Measurements from ENCODE around the gene PIK3R4. TPM values are rescaled to one million over a fixed set of nuclear protein-coding genes. Genes with fewer than 3 reads are reported as not detected.

The PIK3R4 gene
- polyA plus RNA-seq, 4 donors: 19.1 to 32.4 (median 28.3) TPM

- FAIRE-seq (no peak), DNase-seq (no peak)
- H3K36me3 ChIP-seq (ENCODE audit: control insufficient read depth in 3 of 3, insufficient read depth in 2 of 3, low read depth in 1 of 3, low read length in 3 of 3): peaks cover 5 to 22% (median 9%) of the 10 kb centered on the region in 3 donors
- H3K4me1 ChIP-seq (ENCODE audit: control insufficient read depth in 3 of 3, insufficient read depth in 2 of 3, low read depth in 1 of 3, low read length in 2 of 3): no peaks in the 10 kb centered on the region
- 85 to 87% (median 87%) methylated on average over 7 of the region's 7 CpGs for WGBS, 3 donors
- H3K4me3 ChIP-seq (ENCODE audit: low read depth in 1 of 3, low read length in 3 of 3): no peak overlapping the region
- H3K27ac ChIP-seq (ENCODE audit: low read depth in 1 of 3, low read length in 2 of 3): no peak overlapping the region
- H3K27me3 ChIP-seq (ENCODE audit: control insufficient read depth in 3 of 3, insufficient read depth in 3 of 3, low read length in 3 of 3): no peaks in the 10 kb centered on the region
- H3K9me3 ChIP-seq (ENCODE audit: control insufficient read depth in 2 of 2, insufficient read depth in 1 of 2, low read depth in 1 of 2, low read length in 1 of 2): no peaks in the 10 kb centered on the region
Observed at GRCh38 chr3:130679218-130679617, 67.4 kb downstream of the PIK3R4 start.

GRCh38 chr3:130677343-130677742 lies 69.3 kb downstream of the PIK3R4 start:
- FAIRE-seq (no peak), DNase-seq (peak in 1 of 2 donors; percentile 2)
- Histone ChIP-seq H3K27me3 (ENCODE audit: control insufficient read depth in 3 of 3, insufficient read depth in 3 of 3, low read length in 3 of 3) (no peaks in the 10 kb centered on the region), H3K4me1 (ENCODE audit: control insufficient read depth in 3 of 3, insufficient read depth in 2 of 3, low read depth in 1 of 3, low read length in 2 of 3) (no peaks in the 10 kb centered on the region), H3K9me3 (ENCODE audit: control insufficient read depth in 2 of 2, insufficient read depth in 1 of 2, low read depth in 1 of 2, low read length in 1 of 2) (no peaks in the 10 kb centered on the region), H3K27ac (ENCODE audit: low read depth in 1 of 3, low read length in 2 of 3) (no peak overlapping the region), H3K4me3 (ENCODE audit: low read depth in 1 of 3, low read length in 3 of 3) (no peak overlapping the region), H3K36me3 (ENCODE audit: control insufficient read depth in 3 of 3, insufficient read depth in 2 of 3, low read depth in 1 of 3, low read length in 3 of 3) (peaks cover 3 to 18% (median 9%) of the 10 kb centered on the region in 3 donors)
- 16 to 45% (median 40%) methylated on average over 1 of the region's 1 CpG for WGBS, 3 donors

- WGBS, 3 donors: 66 to 88% (median 82%) methylated on average over 2 of the region's 2 CpGs
- no peak overlapping the region for H3K4me3 ChIP-seq (ENCODE audit: low read depth in 1 of 3, low read length in 3 of 3)
- H3K27ac ChIP-seq (ENCODE audit: low read depth in 1 of 3, low read length in 2 of 3): no peak overlapping the region
- peaks cover 2 to 12% (median 3%) of the 10 kb centered on the region in 3 donors for H3K36me3 ChIP-seq (ENCODE audit: control insufficient read depth in 3 of 3, insufficient read depth in 2 of 3, low read depth in 1 of 3, low read length in 3 of 3)
- no peaks in the 10 kb centered on the region for H3K4me1 ChIP-seq (ENCODE audit: control insufficient read depth in 3 of 3, insufficient read depth in 2 of 3, low read depth in 1 of 3, low read length in 2 of 3)
- no peaks in the 10 kb centered on the region for H3K27me3 ChIP-seq (ENCODE audit: control insufficient read depth in 3 of 3, insufficient read depth in 3 of 3, low read length in 3 of 3)
- H3K9me3 ChIP-seq (ENCODE audit: control insufficient read depth in 2 of 2, insufficient read depth in 1 of 2, low read depth in 1 of 2, low read length in 1 of 2): no peaks in the 10 kb centered on the region
- FAIRE-seq (no peak), DNase-seq (no peak)
Observed at GRCh38 chr3:130671545-130672312, 74.9 kb downstream of the PIK3R4 start.

- H3K27ac ChIP-seq (ENCODE audit: low read depth in 1 of 3, low read length in 2 of 3): no peak overlapping the region
- FAIRE-seq (no peak), DNase-seq (no peak)
- H3K4me1 ChIP-seq (ENCODE audit: control insufficient read depth in 3 of 3, insufficient read depth in 2 of 3, low read depth in 1 of 3, low read length in 2 of 3): no peaks in the 10 kb centered on the region
- H3K9me3 ChIP-seq (ENCODE audit: control insufficient read depth in 2 of 2, insufficient read depth in 1 of 2, low read depth in 1 of 2, low read length in 1 of 2): no peaks in the 10 kb centered on the region
- H3K27me3 ChIP-seq (ENCODE audit: control insufficient read depth in 3 of 3, insufficient read depth in 3 of 3, low read length in 3 of 3): no peaks in the 10 kb centered on the region
- 83 to 95% (median 87%) methylated on average over 2 of the region's 2 CpGs for WGBS, 3 donors
- H3K36me3 ChIP-seq (ENCODE audit: control insufficient read depth in 3 of 3, insufficient read depth in 2 of 3, low read depth in 1 of 3, low read length in 3 of 3): peaks cover 0 to 12% (median 2%) of the 10 kb centered on the region in 3 donors
- H3K4me3 ChIP-seq (ENCODE audit: low read depth in 1 of 3, low read length in 3 of 3): no peak overlapping the region
Observed at GRCh38 chr3:130669740-130670139, 76.9 kb downstream of the PIK3R4 start.

GRCh38 chr3:130663092-130663491 lies 83.5 kb downstream of the PIK3R4 start:
- 88 to 92% (median 91%) methylated on average over 2 of the region's 2 CpGs for WGBS, 3 donors
- H3K9me3 ChIP-seq (ENCODE audit: control insufficient read depth in 2 of 2, insufficient read depth in 1 of 2, low read depth in 1 of 2, low read length in 1 of 2): no peaks in the 10 kb centered on the region
- H3K4me1 ChIP-seq (ENCODE audit: control insufficient read depth in 3 of 3, insufficient read depth in 2 of 3, low read depth in 1 of 3, low read length in 2 of 3): no peaks in the 10 kb centered on the region
- no peak overlapping the region for H3K27ac ChIP-seq (ENCODE audit: low read depth in 1 of 3, low read length in 2 of 3)
- no peaks in the 10 kb centered on the region for H3K27me3 ChIP-seq (ENCODE audit: control insufficient read depth in 3 of 3, insufficient read depth in 3 of 3, low read length in 3 of 3)
- FAIRE-seq: no peak
- DNase-seq: no peak
- H3K4me3 ChIP-seq (ENCODE audit: low read depth in 1 of 3, low read length in 3 of 3): no peak overlapping the region
- peaks cover 0 to 2% (median 0%) of the 10 kb centered on the region in 3 donors for H3K36me3 ChIP-seq (ENCODE audit: control insufficient read depth in 3 of 3, insufficient read depth in 2 of 3, low read depth in 1 of 3, low read length in 3 of 3)

GRCh38 chr3:130662501-130662996 lies 84.1 kb downstream of the PIK3R4 start:
- Histone ChIP-seq H3K9me3 (ENCODE audit: control insufficient read depth in 2 of 2, insufficient read depth in 1 of 2, low read depth in 1 of 2, low read length in 1 of 2) (no peaks in the 10 kb centered on the region), H3K4me1 (ENCODE audit: control insufficient read depth in 3 of 3, insufficient read depth in 2 of 3, low read depth in 1 of 3, low read length in 2 of 3) (no peaks in the 10 kb centered on the region), H3K4me3 (ENCODE audit: low read depth in 1 of 3, low read length in 3 of 3) (no peak overlapping the region), H3K27me3 (ENCODE audit: control insufficient read depth in 3 of 3, insufficient read depth in 3 of 3, low read length in 3 of 3) (no peaks in the 10 kb centered on the region), H3K27ac (ENCODE audit: low read depth in 1 of 3, low read length in 2 of 3) (no peak overlapping the region), H3K36me3 (ENCODE audit: control insufficient read depth in 3 of 3, insufficient read depth in 2 of 3, low read depth in 1 of 3, low read length in 3 of 3) (peaks cover 0 to 2% (median 0%) of the 10 kb centered on the region in 3 donors)
- no peak for FAIRE-seq
- DNase-seq: peak in 1 of 2 donors; percentile 16
- WGBS, 3 donors: 56 to 71% (median 63%) methylated on average over 1 of the region's 1 CpG

GRCh38 chr3:130661140-130661891 lies 85.3 kb downstream of the PIK3R4 start:
- Histone ChIP-seq H3K4me3 (ENCODE audit: low read depth in 1 of 3, low read length in 3 of 3) (no peak overlapping the region), H3K27me3 (ENCODE audit: control insufficient read depth in 3 of 3, insufficient read depth in 3 of 3, low read length in 3 of 3) (no peaks in the 10 kb centered on the region), H3K36me3 (ENCODE audit: control insufficient read depth in 3 of 3, insufficient read depth in 2 of 3, low read depth in 1 of 3, low read length in 3 of 3) (peaks cover 0 to 2% (median 0%) of the 10 kb centered on the region in 3 donors), H3K9me3 (ENCODE audit: control insufficient read depth in 2 of 2, insufficient read depth in 1 of 2, low read depth in 1 of 2, low read length in 1 of 2) (no peaks in the 10 kb centered on the region), H3K4me1 (ENCODE audit: control insufficient read depth in 3 of 3, insufficient read depth in 2 of 3, low read depth in 1 of 3, low read length in 2 of 3) (no peaks in the 10 kb centered on the region), H3K27ac (ENCODE audit: low read depth in 1 of 3, low read length in 2 of 3) (peak overlapping the region in 1 of 3 donors; percentile 30)
- WGBS, 3 donors: 65 to 85% (median 76%) methylated on average over 7 of the region's 7 CpGs
- FAIRE-seq (no peak), DNase-seq (peak in 1 of 2 donors; percentile 4)

- no peak for FAIRE-seq
- 86 to 94% (median 94%) methylated on average over 1 of the region's 1 CpG for WGBS, 3 donors
Observed at GRCh38 chr3:130659911-130660310, 86.7 kb downstream of the PIK3R4 start.

More at GRCh38 chr3:130659911-130660310, 86.7 kb downstream of the PIK3R4 start:
- Histone ChIP-seq H3K4me3 (ENCODE audit: low read depth in 1 of 3, low read length in 3 of 3) (no peak overlapping the region), H3K9me3 (ENCODE audit: control insufficient read depth in 2 of 2, insufficient read depth in 1 of 2, low read depth in 1 of 2, low read length in 1 of 2) (no peaks in the 10 kb centered on the region), H3K27me3 (ENCODE audit: control insufficient read depth in 3 of 3, insufficient read depth in 3 of 3, low read length in 3 of 3) (no peaks in the 10 kb centered on the region), H3K36me3 (ENCODE audit: control insufficient read depth in 3 of 3, insufficient read depth in 2 of 3, low read depth in 1 of 3, low read length in 3 of 3) (peaks cover 0 to 6% (median 0%) of the 10 kb centered on the region in 3 donors), H3K27ac (ENCODE audit: low read depth in 1 of 3, low read length in 2 of 3) (no peak overlapping the region), H3K4me1 (ENCODE audit: control insufficient read depth in 3 of 3, insufficient read depth in 2 of 3, low read depth in 1 of 3, low read length in 2 of 3) (no peaks in the 10 kb centered on the region)
- no peak for DNase-seq

Data from small intestine (tissue), 7 donors.